Spleen (tissue), 7 donors: ENCODE results near the gene DUSP8.

ENCODE experiments used
- POLR2AphosphoS5 ChIP-seq, 3 donors: sonication (generic); formaldehyde crosslinking; IDR thresholded peaks; one replicate each; pipeline ENCODE4 v1.5.1; 2017; ENCODE audit warnings: antibody characterized with exemption in 3 of 3
- TF ChIP-seq, protein P1 (sequence below), 11 experiments: fragments of 200-600 bp in 7 of 11; fragments of 450-650 bp in 4 of 11; sonication (generic) in 4 of 11; IDR thresholded peaks in 8 of 11; conservative IDR thresholded peaks in 3 of 11; 1 replicate in 7 of 11; 2 replicates in 4 of 11; pipeline versions ENCODE4 v1.4.0 to v1.8.0; 2016 to 2021; ENCODE audit warnings: antibody characterized with exemption in 11 of 11, inconsistent platforms in 4 of 11, mild to moderate bottlenecking in 1 of 11
- donor health status: DM: no; HTN: no; CAD: no; lungs with moderate emphysema.
- donor health status: DM: no; HTN: no; CAD: no.
- donor health status: DM: no; HTN: no; CAD: no.

DNA sequence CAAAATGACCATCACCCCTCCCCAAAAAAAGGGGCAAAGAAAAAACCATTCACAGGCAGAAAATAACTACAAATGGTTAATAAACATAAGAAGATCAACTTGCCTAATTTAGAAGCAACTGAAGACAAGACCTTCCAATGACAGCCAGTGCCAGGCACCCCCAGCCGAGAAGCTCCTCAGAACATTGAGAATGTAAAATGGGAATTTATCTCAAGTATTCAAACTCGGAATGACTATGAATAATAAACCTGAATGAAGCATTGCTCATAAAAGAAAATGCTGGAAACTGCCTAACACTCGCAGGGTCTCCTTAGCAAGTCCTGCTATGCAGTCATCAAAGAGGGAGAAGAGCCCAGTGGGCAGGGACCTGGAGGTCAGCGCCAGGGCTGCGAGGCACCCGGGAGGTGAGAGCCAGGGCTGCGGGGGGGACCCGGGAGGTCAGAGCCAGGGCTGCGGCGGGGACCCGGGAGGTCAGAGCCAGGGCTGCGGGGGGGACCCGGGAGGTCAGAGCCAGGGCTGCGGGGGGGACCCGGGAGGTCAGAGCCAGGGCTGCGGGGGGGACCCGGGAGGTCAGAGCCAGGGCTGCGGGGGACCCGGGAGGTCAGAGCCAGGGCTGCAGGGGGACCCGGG, 62.3 kb downstream of the DUSP8 start:
- TF ChIP-seq POLR2AphosphoS5 (IDR thresholded peaks at IDR 0.05), result no peak
- TF ChIP-seq, protein P1, sequence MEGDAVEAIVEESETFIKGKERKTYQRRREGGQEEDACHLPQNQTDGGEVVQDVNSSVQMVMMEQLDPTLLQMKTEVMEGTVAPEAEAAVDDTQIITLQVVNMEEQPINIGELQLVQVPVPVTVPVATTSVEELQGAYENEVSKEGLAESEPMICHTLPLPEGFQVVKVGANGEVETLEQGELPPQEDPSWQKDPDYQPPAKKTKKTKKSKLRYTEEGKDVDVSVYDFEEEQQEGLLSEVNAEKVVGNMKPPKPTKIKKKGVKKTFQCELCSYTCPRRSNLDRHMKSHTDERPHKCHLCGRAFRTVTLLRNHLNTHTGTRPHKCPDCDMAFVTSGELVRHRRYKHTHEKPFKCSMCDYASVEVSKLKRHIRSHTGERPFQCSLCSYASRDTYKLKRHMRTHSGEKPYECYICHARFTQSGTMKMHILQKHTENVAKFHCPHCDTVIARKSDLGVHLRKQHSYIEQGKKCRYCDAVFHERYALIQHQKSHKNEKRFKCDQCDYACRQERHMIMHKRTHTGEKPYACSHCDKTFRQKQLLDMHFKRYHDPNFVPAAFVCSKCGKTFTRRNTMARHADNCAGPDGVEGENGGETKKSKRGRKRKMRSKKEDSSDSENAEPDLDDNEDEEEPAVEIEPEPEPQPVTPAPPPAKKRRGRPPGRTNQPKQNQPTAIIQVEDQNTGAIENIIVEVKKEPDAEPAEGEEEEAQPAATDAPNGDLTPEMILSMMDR (IDR thresholded peaks at IDR 0.05 in 8 of 11, conservative IDR thresholded peaks at IDR 0.05 in 3 of 11), result no peak
